ENCODE measurements around the gene WNK1.

Gene WNK1

DNA sequence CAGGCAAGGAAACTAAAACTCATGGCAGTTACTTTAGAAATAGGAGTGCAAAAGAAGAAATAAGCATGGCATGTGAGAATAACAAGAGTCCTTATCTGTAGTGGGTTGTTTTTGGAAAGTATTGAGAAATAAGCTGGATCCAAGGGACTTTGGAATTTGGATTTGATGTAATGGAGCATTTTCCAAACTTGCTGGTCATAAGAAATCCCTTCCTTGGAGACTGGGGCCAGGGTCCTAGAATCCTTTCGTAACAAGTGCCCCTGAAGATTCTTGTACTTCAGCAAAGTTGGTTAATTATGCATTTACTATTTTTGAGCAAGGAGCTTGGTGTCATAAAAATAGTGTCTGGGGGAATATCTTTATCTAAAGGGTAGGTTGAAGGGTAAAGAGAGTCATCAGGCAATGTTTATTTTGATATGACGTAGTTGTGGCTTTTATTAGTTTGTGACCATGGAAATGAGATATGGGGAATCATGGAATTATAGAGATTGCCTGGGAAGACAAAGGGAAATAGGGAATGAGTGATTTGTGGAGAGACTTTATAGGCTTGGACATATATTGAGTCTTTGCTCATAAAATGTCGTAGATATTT is 53.9 kb downstream of the WNK1 start (continued):
- TF ChIP-seq, protein P1, sequence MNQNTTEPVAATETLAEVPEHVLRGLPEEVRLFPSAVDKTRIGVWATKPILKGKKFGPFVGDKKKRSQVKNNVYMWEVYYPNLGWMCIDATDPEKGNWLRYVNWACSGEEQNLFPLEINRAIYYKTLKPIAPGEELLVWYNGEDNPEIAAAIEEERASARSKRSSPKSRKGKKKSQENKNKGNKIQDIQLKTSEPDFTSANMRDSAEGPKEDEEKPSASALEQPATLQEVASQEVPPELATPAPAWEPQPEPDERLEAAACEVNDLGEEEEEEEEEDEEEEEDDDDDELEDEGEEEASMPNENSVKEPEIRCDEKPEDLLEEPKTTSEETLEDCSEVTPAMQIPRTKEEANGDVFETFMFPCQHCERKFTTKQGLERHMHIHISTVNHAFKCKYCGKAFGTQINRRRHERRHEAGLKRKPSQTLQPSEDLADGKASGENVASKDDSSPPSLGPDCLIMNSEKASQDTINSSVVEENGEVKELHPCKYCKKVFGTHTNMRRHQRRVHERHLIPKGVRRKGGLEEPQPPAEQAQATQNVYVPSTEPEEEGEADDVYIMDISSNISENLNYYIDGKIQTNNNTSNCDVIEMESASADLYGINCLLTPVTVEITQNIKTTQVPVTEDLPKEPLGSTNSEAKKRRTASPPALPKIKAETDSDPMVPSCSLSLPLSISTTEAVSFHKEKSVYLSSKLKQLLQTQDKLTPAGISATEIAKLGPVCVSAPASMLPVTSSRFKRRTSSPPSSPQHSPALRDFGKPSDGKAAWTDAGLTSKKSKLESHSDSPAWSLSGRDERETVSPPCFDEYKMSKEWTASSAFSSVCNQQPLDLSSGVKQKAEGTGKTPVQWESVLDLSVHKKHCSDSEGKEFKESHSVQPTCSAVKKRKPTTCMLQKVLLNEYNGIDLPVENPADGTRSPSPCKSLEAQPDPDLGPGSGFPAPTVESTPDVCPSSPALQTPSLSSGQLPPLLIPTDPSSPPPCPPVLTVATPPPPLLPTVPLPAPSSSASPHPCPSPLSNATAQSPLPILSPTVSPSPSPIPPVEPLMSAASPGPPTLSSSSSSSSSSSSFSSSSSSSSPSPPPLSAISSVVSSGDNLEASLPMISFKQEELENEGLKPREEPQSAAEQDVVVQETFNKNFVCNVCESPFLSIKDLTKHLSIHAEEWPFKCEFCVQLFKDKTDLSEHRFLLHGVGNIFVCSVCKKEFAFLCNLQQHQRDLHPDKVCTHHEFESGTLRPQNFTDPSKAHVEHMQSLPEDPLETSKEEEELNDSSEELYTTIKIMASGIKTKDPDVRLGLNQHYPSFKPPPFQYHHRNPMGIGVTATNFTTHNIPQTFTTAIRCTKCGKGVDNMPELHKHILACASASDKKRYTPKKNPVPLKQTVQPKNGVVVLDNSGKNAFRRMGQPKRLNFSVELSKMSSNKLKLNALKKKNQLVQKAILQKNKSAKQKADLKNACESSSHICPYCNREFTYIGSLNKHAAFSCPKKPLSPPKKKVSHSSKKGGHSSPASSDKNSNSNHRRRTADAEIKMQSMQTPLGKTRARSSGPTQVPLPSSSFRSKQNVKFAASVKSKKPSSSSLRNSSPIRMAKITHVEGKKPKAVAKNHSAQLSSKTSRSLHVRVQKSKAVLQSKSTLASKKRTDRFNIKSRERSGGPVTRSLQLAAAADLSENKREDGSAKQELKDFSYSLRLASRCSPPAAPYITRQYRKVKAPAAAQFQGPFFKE (tag by site-specific recombination; IDR thresholded peaks at IDR 0.05; ENCODE audit: borderline replicate concordance): no peak
- TF ChIP-seq KLF1 (tag by site-specific recombination; IDR thresholded peaks at IDR 0.05): peak; percentile 83
- no peak for TF ChIP-seq ZNF23 (tag by site-specific recombination; IDR thresholded peaks at IDR 0.05; ENCODE audit: borderline replicate concordance)
- no peak for TF ChIP-seq ZNF791 (tag by site-specific recombination; IDR thresholded peaks at IDR 0.05)
- TF ChIP-seq, protein P2, sequence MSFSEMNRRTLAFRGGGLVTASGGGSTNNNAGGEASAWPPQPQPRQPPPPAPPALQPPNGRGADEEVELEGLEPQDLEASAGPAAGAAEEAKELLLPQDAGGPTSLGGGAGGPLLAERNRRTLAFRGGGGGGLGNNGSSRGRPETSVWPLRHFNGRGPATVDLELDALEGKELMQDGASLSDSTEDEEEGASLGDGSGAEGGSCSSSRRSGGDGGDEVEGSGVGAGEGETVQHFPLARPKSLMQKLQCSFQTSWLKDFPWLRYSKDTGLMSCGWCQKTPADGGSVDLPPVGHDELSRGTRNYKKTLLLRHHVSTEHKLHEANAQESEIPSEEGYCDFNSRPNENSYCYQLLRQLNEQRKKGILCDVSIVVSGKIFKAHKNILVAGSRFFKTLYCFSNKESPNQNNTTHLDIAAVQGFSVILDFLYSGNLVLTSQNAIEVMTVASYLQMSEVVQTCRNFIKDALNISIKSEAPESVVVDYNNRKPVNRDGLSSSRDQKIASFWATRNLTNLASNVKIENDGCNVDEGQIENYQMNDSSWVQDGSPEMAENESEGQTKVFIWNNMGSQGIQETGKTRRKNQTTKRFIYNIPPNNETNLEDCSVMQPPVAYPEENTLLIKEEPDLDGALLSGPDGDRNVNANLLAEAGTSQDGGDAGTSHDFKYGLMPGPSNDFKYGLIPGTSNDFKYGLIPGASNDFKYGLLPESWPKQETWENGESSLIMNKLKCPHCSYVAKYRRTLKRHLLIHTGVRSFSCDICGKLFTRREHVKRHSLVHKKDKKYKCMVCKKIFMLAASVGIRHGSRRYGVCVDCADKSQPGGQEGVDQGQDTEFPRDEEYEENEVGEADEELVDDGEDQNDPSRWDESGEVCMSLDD (tag by site-specific recombination; IDR thresholded peaks at IDR 0.05): no peak
- TF ChIP-seq, protein P3, sequence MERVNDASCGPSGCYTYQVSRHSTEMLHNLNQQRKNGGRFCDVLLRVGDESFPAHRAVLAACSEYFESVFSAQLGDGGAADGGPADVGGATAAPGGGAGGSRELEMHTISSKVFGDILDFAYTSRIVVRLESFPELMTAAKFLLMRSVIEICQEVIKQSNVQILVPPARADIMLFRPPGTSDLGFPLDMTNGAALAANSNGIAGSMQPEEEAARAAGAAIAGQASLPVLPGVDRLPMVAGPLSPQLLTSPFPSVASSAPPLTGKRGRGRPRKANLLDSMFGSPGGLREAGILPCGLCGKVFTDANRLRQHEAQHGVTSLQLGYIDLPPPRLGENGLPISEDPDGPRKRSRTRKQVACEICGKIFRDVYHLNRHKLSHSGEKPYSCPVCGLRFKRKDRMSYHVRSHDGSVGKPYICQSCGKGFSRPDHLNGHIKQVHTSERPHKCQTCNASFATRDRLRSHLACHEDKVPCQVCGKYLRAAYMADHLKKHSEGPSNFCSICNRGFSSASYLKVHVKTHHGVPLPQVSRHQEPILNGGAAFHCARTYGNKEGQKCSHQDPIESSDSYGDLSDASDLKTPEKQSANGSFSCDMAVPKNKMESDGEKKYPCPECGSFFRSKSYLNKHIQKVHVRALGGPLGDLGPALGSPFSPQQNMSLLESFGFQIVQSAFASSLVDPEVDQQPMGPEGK (tag by site-specific recombination; IDR thresholded peaks at IDR 0.05): peak; percentile 82
- peak; percentile 98 for TF ChIP-seq ZNF391 (tag by site-specific recombination; IDR thresholded peaks at IDR 0.05; ENCODE audit: borderline replicate concordance, low read depth)
- TF ChIP-seq ZNF510 (tag by site-specific recombination; IDR thresholded peaks at IDR 0.05; ENCODE audit: insufficient replicate concordance): no peak
- TF ChIP-seq HIC1 (tag by site-specific recombination; IDR thresholded peaks at IDR 0.05): no peak
- TF ChIP-seq ZBTB21 (tag by site-specific recombination; IDR thresholded peaks at IDR 0.05): peak; percentile 93
- peak; percentile 45 for TF ChIP-seq ZNF335 (tag by site-specific recombination; conservative IDR thresholded peaks at IDR 0.05)
- peak; percentile 73 for TF ChIP-seq KLF16 (tag by site-specific recombination; IDR thresholded peaks at IDR 0.05)
- no peak for TF ChIP-seq ZNF112 (tag by site-specific recombination; IDR thresholded peaks at IDR 0.05)
- TF ChIP-seq ZIC2 (tag by site-specific recombination; IDR thresholded peaks at IDR 0.05): no peak
- 0 out of 2 replicates have a peak, but pooled peaks have one; percentile 61 for TF ChIP-seq ZNF561 (tag by site-specific recombination; IDR thresholded peaks at IDR 0.05; ENCODE audit: borderline replicate concordance)
- no peak for TF ChIP-seq ZNF623 (tag by site-specific recombination; IDR thresholded peaks at IDR 0.05)
- no peak for TF ChIP-seq ZNF658 (tag by site-specific recombination; IDR thresholded peaks at IDR 0.05)
- TF ChIP-seq, protein P4, sequence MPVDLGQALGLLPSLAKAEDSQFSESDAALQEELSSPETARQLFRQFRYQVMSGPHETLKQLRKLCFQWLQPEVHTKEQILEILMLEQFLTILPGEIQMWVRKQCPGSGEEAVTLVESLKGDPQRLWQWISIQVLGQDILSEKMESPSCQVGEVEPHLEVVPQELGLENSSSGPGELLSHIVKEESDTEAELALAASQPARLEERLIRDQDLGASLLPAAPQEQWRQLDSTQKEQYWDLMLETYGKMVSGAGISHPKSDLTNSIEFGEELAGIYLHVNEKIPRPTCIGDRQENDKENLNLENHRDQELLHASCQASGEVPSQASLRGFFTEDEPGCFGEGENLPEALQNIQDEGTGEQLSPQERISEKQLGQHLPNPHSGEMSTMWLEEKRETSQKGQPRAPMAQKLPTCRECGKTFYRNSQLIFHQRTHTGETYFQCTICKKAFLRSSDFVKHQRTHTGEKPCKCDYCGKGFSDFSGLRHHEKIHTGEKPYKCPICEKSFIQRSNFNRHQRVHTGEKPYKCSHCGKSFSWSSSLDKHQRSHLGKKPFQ (tag by site-specific recombination; IDR thresholded peaks at IDR 0.05): peak; percentile 93
- no peak; the same call in 1 of the 2 replicates for TF ChIP-seq ZSCAN16 (tag by site-specific recombination; IDR thresholded peaks at IDR 0.05)
- peak; percentile 67; the same call in 1 of the 2 replicates for TF ChIP-seq KLF9 (tag by site-specific recombination; IDR thresholded peaks at IDR 0.05; ENCODE audit: low read depth)
- TF ChIP-seq ZSCAN5A (tag by site-specific recombination; IDR thresholded peaks at IDR 0.05): no peak

All from HEK293 (cell line).